ENCODE measurements around the gene MGAT5. TPM values are rescaled to one million over a fixed set of nuclear protein-coding genes. Genes with fewer than 3 reads are reported as not detected.

MGAT5 gene
- total and polyA plus RNA-seq, 4 experiments from 2014 or later, result 4.4 to 81.3 (median 48.0) TPM

DNA sequence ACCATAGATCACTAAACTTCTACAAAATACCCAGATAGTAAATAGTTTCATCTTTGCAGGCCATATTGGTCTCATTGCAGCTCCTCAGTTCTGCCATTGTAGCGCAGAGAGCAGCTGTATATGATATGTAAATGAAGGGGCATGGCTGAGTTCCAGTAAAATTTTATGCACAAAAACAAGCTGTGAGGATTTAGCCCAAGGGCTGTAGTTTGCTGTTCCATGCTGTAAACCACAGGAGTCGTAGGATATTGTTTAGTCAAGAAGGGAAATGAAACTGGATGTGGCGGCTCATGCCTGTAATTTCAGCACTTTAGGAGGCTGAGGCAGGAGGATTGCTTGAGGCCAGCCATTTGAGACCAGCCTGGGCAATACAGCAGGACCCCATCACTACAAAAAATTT, 83.0 kb downstream of the MGAT5 start:
- ChIA-PET POLR2A (ENCODE audit: partially characterized antibody) (no interaction called here), CTCF (ENCODE audit: partially characterized antibody) (interaction anchor here (1.1 to 1.3 kb wide), 4 partner anchors 10 to 91 kb away, joined by 3 to 4 read pairs (median 4); no protein-coding TSS in a partner anchor)
- H3K9me3 ChIP-seq (ENCODE audit: control insufficient read depth in 1 of 2, low read length in 2 of 2), result no peaks in the 10 kb centered on the region
- Mint-ChIP-seq H3K36me3 (peaks cover 48 to 51% of the 10 kb centered on the region in 2 donors), H3K27me3 (no peaks in the 10 kb centered on the region), H3K4me3 (no peak overlapping the region), H3K9me3 (no peaks in the 10 kb centered on the region), H3K4me1 (peaks cover 0 to 16% (median 4%) of the 10 kb centered on the region in 4 donors), H3K27ac (peak overlapping the region in 2 of 7 donors; percentile 29 to 65)
- intact Hi-C loops (cut with micrococcal nuclease), result no loop called here
- no peak for DNase-seq
- H3K4me3 ChIP-seq (ENCODE audit: low read length in 2 of 2), result no peak overlapping the region
- peaks cover 16% of the 10 kb centered on the region for H3K36me3 ChIP-seq (ENCODE audit: insufficient read depth, low read length)
- H3K27me3 ChIP-seq (ENCODE audit: insufficient read depth, low read length), result no peaks in the 10 kb centered on the region
- H3K27ac ChIP-seq (ENCODE audit: low read depth, low read length), result no peak overlapping the region
- H3K4me1 ChIP-seq (ENCODE audit: insufficient read depth, low read length), result no peaks in the 10 kb centered on the region

DNA sequence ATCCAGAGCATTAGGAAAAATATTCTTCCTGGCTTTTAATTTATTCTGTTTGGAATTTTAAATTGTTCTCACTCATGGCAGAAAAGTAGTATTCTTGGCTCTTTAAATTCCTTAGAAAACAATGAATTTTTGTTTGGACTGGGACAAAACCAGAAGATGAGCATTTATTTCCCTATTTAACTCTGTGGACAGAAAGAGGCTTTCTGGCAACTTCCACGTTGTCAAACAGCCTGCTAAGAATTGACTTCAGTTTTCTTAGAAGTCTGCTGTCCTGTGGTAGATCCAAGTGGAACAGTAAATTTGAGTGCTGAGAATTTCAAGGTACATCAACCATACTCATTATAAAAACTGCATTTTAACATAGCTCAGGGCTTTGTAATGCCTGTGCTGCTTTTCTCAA, 83.8 kb downstream of the MGAT5 start:
- CTCF ChIA-PET (ENCODE audit: partially characterized antibody), result interaction anchor here (0.7 to 1.2 kb wide), 4 partner anchors 15 to 153 kb away, joined by 3 to 4 read pairs (median 3); no protein-coding TSS in a partner anchor
- intact Hi-C loops (cut with micrococcal nuclease), result no loop called here
- Histone ChIP-seq H3K9me3 (ENCODE audit: control insufficient read depth in 1 of 2, low read length in 2 of 2) (no peaks in the 10 kb centered on the region), H3K36me3 (ENCODE audit: insufficient read depth, low read length) (peaks cover 16% of the 10 kb centered on the region), H3K27ac (ENCODE audit: low read depth, low read length) (no peak overlapping the region), H3K4me3 (ENCODE audit: low read length in 2 of 2) (no peak overlapping the region), H3K27me3 (ENCODE audit: insufficient read depth, low read length) (no peaks in the 10 kb centered on the region), H3K4me1 (ENCODE audit: insufficient read depth, low read length) (no peaks in the 10 kb centered on the region)
- Mint-ChIP-seq H3K4me3 (no peak overlapping the region), H3K4me1 (peaks cover 0 to 16% (median 4%) of the 10 kb centered on the region in 4 donors), H3K27ac (peak overlapping the region in 3 of 7 donors; percentile 11 to 37 (median 11)), H3K36me3 (peaks cover 54 to 55% of the 10 kb centered on the region in 2 donors), H3K27me3 (no peaks in the 10 kb centered on the region), H3K9me3 (no peaks in the 10 kb centered on the region)
- DNase-seq, result no peak
- POLR2A ChIA-PET (ENCODE audit: partially characterized antibody), result no interaction called here

DNA sequence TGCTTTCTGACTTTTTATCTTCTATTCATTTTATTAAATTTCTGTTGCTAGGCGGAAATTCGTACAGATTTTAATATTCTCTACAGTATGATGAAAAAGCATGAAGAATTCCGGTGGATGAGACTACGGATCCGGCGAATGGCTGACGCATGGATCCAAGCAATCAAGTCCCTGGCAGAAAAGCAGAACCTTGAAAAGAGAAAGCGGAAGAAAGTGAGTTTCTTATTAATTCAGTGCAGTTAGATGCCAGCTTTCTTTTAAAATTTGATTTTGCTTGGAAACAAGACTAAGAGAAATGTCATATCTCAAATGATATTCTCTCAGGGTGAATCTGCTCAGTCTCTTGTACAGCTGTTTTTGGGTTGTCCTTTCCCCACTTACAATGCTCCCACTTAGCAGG, 84.3 kb downstream of the MGAT5 start:
- CTCF ChIA-PET (ENCODE audit: partially characterized antibody), result interaction anchor here (1.2 kb wide), 1 partner anchor 131 kb away, joined by 4 read pairs; no protein-coding TSS in a partner anchor
- Mint-ChIP-seq H3K27me3 (no peaks in the 10 kb centered on the region), H3K27ac (no peak overlapping the region), H3K4me1 (peaks cover 0 to 18% (median 5%) of the 10 kb centered on the region in 4 donors), H3K9me3 (no peaks in the 10 kb centered on the region), H3K36me3 (peaks cover 59 to 60% of the 10 kb centered on the region in 2 donors), H3K4me3 (no peak overlapping the region)
- intact Hi-C loops (cut with micrococcal nuclease), result no loop called here
- Histone ChIP-seq H3K27ac (ENCODE audit: low read depth, low read length) (no peak overlapping the region), H3K4me3 (ENCODE audit: low read length in 2 of 2) (no peak overlapping the region), H3K27me3 (ENCODE audit: insufficient read depth, low read length) (no peaks in the 10 kb centered on the region), H3K36me3 (ENCODE audit: insufficient read depth, low read length) (peaks cover 16% of the 10 kb centered on the region), H3K9me3 (ENCODE audit: control insufficient read depth in 1 of 2, low read length in 2 of 2) (no peaks in the 10 kb centered on the region), H3K4me1 (ENCODE audit: insufficient read depth, low read length) (no peaks in the 10 kb centered on the region)
- no peak for DNase-seq
- POLR2A ChIA-PET (ENCODE audit: partially characterized antibody), result no interaction called here

- peaks cover 78 to 84% of the 10 kb centered on the region in 2 donors for H3K36me3 Mint-ChIP-seq
- no peaks in the 10 kb centered on the region for H3K9me3 ChIP-seq (ENCODE audit: control insufficient read depth in 1 of 2, low read length in 2 of 2)
- no peak overlapping the region for H3K4me3 Mint-ChIP-seq
- POLR2A ChIA-PET (ENCODE audit: partially characterized antibody), result no interaction called here
- H3K36me3 ChIP-seq (ENCODE audit: insufficient read depth, low read length), result peaks cover 15% of the 10 kb centered on the region
- no peaks in the 10 kb centered on the region for H3K27me3 ChIP-seq (ENCODE audit: insufficient read depth, low read length)
- no peaks in the 10 kb centered on the region for H3K9me3 Mint-ChIP-seq
- H3K27ac Mint-ChIP-seq, result no peak overlapping the region
- no peak overlapping the region for H3K4me3 ChIP-seq (ENCODE audit: low read length in 2 of 2)
- CTCF ChIA-PET (ENCODE audit: partially characterized antibody), result interaction anchor here (0.6 to 1.2 kb wide), 3 partner anchors 65 to 160 kb away, joined by 3 read pairs; no protein-coding TSS in a partner anchor
- no peaks in the 10 kb centered on the region for H3K4me1 ChIP-seq (ENCODE audit: insufficient read depth, low read length)
- intact Hi-C loops (cut with micrococcal nuclease), result no loop called here
- H3K27ac ChIP-seq (ENCODE audit: low read depth, low read length), result no peak overlapping the region
- DNase-seq, result no peak
- H3K27me3 Mint-ChIP-seq, result no peaks in the 10 kb centered on the region
- peaks cover 0 to 25% (median 4%) of the 10 kb centered on the region in 4 donors for H3K4me1 Mint-ChIP-seq
Measured at GRCh38 chr2:134341476-134341875, 87.6 kb downstream of the MGAT5 start.

DNA sequence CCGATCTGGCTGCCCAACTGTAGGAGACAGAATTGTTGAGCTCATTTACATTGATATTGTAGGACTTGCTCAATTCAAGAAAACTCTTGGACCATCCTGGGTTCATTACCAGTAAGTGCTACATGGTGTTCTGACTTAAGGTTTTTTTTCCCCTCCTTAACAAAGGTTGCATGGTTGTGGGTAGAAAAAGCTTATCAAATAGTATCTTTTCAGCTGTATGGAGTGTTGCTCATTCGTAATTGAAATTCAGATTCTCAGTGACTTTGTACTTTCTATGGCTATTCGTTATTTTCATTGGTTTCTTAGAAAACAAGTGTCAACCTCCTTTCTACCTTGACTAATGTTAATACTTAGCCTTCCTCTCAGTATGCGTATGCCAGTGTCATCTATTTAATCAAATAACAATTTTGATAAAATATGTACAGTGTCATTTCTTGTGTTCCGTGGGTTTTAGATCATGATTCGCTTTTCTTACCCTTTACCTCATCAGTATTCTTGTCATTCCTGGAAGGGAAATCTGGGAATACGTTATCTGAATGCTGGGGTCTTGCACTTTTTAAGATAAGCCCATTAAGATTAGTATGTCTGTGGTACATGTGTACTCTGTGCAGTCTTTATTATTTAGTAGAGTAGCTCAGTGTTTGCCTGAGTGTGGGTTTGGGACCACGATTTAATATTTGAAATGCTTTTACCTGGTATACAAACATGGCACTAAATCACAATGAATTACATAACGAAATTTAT, 91.3 kb downstream of the MGAT5 start:
- POLR2A ChIA-PET (ENCODE audit: partially characterized antibody), result no interaction called here
- intact Hi-C loops (cut with micrococcal nuclease), result no loop called here
- peaks cover 67 to 68% of the 10 kb centered on the region in 2 donors for H3K36me3 Mint-ChIP-seq

DNA sequence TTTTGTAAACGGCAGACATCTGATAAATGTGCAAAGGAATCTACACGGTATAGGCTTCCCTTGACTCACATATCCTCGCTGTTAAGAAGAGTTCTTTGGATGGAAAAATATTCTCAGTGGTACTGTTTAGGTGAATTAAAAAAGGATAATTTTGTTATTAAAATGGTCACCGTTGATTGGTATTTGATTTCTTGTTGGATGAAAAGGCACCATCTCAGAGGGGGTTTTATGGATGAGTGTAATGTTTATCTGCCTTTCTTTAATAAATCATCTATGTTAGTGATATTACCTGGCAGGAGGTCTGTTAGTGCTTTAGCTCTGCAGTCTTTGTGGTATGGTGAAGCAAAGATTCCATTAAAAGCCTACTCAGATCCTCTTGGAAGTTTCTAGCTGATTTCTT, 92.3 kb downstream of the MGAT5 start:
- no peak for DNase-seq
- Histone ChIP-seq H3K4me1 (ENCODE audit: insufficient read depth, low read length) (no peaks in the 10 kb centered on the region), H3K9me3 (ENCODE audit: control insufficient read depth in 1 of 2, low read length in 2 of 2) (no peaks in the 10 kb centered on the region), H3K27ac (ENCODE audit: low read depth, low read length) (no peak overlapping the region), H3K36me3 (ENCODE audit: insufficient read depth, low read length) (peaks cover 4% of the 10 kb centered on the region), H3K4me3 (ENCODE audit: low read length in 2 of 2) (no peak overlapping the region), H3K27me3 (ENCODE audit: insufficient read depth, low read length) (no peaks in the 10 kb centered on the region)
- Mint-ChIP-seq H3K27ac (peak overlapping the region in 1 of 7 donors; percentile 19), H3K9me3 (no peaks in the 10 kb centered on the region), H3K4me1 (peaks cover 0 to 24% (median 15%) of the 10 kb centered on the region in 4 donors), H3K4me3 (no peak overlapping the region), H3K36me3 (peaks cover 67 to 69% of the 10 kb centered on the region in 2 donors), H3K27me3 (no peaks in the 10 kb centered on the region)
- intact Hi-C loops (cut with micrococcal nuclease), result no loop called here
- POLR2A ChIA-PET (ENCODE audit: partially characterized antibody), result interaction anchor here (0.6 kb wide), 1 partner anchor 85 kb away, joined by 3 read pairs; no protein-coding TSS in a partner anchor
- CTCF ChIA-PET (ENCODE audit: partially characterized antibody), result no interaction called here

More for the DNA sequence above, 91.3 kb downstream of the MGAT5 start:
- H3K4me3 Mint-ChIP-seq, result no peak overlapping the region
- Histone ChIP-seq H3K9me3 (ENCODE audit: control insufficient read depth in 1 of 2, low read length in 2 of 2) (no peaks in the 10 kb centered on the region), H3K4me1 (ENCODE audit: insufficient read depth, low read length) (no peaks in the 10 kb centered on the region), H3K27ac (ENCODE audit: low read depth, low read length) (no peak overlapping the region), H3K36me3 (ENCODE audit: insufficient read depth, low read length) (peaks cover 4% of the 10 kb centered on the region), H3K4me3 (ENCODE audit: low read length in 2 of 2) (no peak overlapping the region), H3K27me3 (ENCODE audit: insufficient read depth, low read length) (no peaks in the 10 kb centered on the region)
- peaks cover 0 to 22% (median 12%) of the 10 kb centered on the region in 4 donors for H3K4me1 Mint-ChIP-seq
- no peak overlapping the region for H3K27ac Mint-ChIP-seq
- no peaks in the 10 kb centered on the region for H3K9me3 Mint-ChIP-seq
- H3K27me3 Mint-ChIP-seq, result no peaks in the 10 kb centered on the region
- no peak for DNase-seq
- CTCF ChIA-PET (ENCODE audit: partially characterized antibody), result no interaction called here

GRCh38 chr2:134347756-134348155, 93.9 kb downstream of the MGAT5 start:
- no peak overlapping the region for H3K27ac ChIP-seq (ENCODE audit: low read depth, low read length)
- no peaks in the 10 kb centered on the region for H3K9me3 ChIP-seq (ENCODE audit: control insufficient read depth in 1 of 2, low read length in 2 of 2)
- DNase-seq, result no peak
- peak overlapping the region in 1 of 7 donors; percentile 50 for H3K27ac Mint-ChIP-seq
- H3K9me3 Mint-ChIP-seq, result no peaks in the 10 kb centered on the region
- H3K27me3 Mint-ChIP-seq, result no peaks in the 10 kb centered on the region
- no peaks in the 10 kb centered on the region for H3K4me1 ChIP-seq (ENCODE audit: insufficient read depth, low read length)
- peaks cover 68 to 71% of the 10 kb centered on the region in 2 donors for H3K36me3 Mint-ChIP-seq
- peaks cover 0 to 25% (median 13%) of the 10 kb centered on the region in 4 donors for H3K4me1 Mint-ChIP-seq
- CTCF ChIA-PET (ENCODE audit: partially characterized antibody), result interaction anchor here (1.0 to 1.9 kb wide), 3 partner anchors 11 to 101 kb away, joined by 3 to 7 read pairs (median 4); no protein-coding TSS in a partner anchor
- no peak overlapping the region for H3K4me3 ChIP-seq (ENCODE audit: low read length in 2 of 2)
- peaks cover 7% of the 10 kb centered on the region for H3K36me3 ChIP-seq (ENCODE audit: insufficient read depth, low read length)
- H3K4me3 Mint-ChIP-seq, result no peak overlapping the region
- intact Hi-C loops (cut with micrococcal nuclease), result no loop called here
- POLR2A ChIA-PET (ENCODE audit: partially characterized antibody), result no interaction called here
- H3K27me3 ChIP-seq (ENCODE audit: insufficient read depth, low read length), result no peaks in the 10 kb centered on the region
